ENCODE data around the gene HLA-C. TPM values are rescaled to one million over a fixed set of nuclear protein-coding genes. Genes with fewer than 3 reads are reported as not detected.

The HLA-C gene
- 1,000 to 10,000 TPM; 2,828 to 3,894 (median 3,245) TPM for total RNA-seq
- total RNA-seq (2013) = 3,054 TPM

DNA sequence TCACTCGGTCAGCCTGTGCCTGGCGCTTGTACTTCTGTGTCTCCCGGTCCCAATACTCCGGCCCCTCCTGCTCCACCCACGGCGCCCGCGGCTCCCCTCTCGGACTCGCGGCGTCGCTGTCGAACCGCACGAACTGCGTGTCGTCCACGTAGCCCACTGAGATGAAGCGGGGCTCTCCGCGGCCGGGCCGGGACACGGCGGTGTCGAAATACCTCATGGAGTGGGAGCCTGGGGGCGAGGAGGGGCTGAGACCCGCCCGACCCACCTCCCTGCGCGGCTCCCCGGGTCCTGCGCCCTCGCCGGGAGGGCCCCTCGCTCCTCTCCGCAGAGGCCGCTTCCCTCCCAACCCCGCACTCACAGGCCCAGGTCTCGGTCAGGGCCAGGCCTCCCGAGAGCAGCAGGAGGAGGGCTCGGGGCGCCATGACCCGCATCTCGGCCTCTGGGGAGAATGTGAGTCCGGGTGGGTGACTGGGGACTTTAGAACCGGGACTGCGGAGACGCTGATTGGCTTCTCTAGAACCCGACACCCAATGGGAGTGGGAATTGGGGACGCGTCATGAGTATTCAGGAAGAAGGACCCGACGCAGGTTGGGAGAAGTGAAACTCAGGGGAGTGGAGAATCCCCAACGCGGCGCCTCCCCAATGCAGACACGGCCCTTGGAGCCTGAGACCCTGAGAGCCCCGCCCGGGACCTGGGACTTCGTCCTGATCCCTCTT lies at the start of gene HLA-C:
TSS of gene HLA-C (minus strand) at position 452 of the 717 bp plus-strand sequence. CDS start at position 431, 21 bp downstream.
- TF ChIP-seq, protein P1, sequence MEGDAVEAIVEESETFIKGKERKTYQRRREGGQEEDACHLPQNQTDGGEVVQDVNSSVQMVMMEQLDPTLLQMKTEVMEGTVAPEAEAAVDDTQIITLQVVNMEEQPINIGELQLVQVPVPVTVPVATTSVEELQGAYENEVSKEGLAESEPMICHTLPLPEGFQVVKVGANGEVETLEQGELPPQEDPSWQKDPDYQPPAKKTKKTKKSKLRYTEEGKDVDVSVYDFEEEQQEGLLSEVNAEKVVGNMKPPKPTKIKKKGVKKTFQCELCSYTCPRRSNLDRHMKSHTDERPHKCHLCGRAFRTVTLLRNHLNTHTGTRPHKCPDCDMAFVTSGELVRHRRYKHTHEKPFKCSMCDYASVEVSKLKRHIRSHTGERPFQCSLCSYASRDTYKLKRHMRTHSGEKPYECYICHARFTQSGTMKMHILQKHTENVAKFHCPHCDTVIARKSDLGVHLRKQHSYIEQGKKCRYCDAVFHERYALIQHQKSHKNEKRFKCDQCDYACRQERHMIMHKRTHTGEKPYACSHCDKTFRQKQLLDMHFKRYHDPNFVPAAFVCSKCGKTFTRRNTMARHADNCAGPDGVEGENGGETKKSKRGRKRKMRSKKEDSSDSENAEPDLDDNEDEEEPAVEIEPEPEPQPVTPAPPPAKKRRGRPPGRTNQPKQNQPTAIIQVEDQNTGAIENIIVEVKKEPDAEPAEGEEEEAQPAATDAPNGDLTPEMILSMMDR (IDR thresholded peaks at IDR 0.05) = no peak
- H3K9me3 Mint-ChIP-seq = no peaks in the 10 kb centered on the region
- Histone ChIP-seq H3K9me3 (ENCODE audit: control insufficient read depth, insufficient read depth, low read length) (no peaks in the 10 kb centered on the region), H3K27ac (ENCODE audit: low read length) (peak within 1 kb of the TSS; percentile 99), H3K36me3 (ENCODE audit: control insufficient read depth, insufficient read depth, low read length) (peaks cover 26% of the 10 kb centered on the region), H3K27me3 (ENCODE audit: control insufficient read depth, insufficient read depth, low read length) (no peaks in the 10 kb centered on the region), H3K4me1 (ENCODE audit: control insufficient read depth, insufficient read depth, low read length) (peaks cover 44% of the 10 kb centered on the region), H3K4me3 (ENCODE audit: low read length) (peak within 1 kb of the TSS; percentile 74)
- H3K4me3 Mint-ChIP-seq = peak within 1 kb of the TSS; percentile 97
- DNase-seq = peak; percentile 86 to 98
- peaks cover 3 to 7% of the 10 kb centered on the region in 2 donors for H3K27me3 Mint-ChIP-seq (ENCODE audit: low read depth in 2 of 2)
- peaks cover 71 to 78% of the 10 kb centered on the region in 2 donors for H3K4me1 Mint-ChIP-seq
- peaks cover 25% of the 10 kb centered on the region for H3K36me3 Mint-ChIP-seq
- peak within 1 kb of the TSS; percentile 99 to 100 for H3K27ac Mint-ChIP-seq
- peak; percentile 78 to 88 (median 81) for ATAC-seq
- intact Hi-C loops (cut with micrococcal nuclease) = loop anchor here (1.0 kb wide), 3 partner anchors 67 to 83 kb away; no protein-coding TSS in a partner anchor
- under 1% methylated on average over 61 of the region's 62 CpGs for WGBS (ENCODE audit: insufficient coverage)

DNA sequence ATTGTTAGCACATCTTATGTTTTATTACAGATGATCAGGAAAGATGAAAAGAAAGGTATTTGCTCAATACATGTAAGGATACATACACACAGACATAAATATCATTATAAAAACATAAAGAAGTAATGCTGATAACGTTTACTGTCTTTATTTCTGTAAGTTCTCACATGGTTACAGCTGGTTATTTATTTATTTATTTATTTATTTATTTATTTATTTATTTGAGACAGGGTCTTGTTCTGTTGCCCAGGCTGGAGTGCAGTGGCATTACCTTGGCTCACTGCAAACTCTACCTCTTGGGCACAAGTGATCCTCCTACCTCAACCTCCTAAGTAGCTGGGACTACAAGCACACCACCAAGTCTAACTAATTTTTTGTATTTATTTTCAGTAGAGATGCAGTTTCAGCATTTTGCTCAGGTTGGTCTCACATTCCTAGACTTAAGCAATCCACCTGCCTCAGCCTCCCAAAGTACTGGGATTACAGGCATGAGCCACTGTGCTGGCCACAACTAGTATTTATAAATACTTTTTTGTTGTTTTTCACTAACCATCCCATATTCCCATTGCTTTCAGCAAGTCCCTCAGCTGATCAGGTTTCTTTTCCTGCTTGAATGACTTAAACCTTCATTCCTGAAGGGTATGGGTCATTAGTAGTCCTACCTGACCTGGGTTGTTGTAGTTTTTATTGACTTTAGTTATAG lies 49.3 kb upstream of the HLA-C start:
- no peaks in the 10 kb centered on the region for H3K36me3 ChIP-seq (ENCODE audit: control insufficient read depth, insufficient read depth, low read length)
- Mint-ChIP-seq H3K27ac (no peak overlapping the region), H3K27me3 (ENCODE audit: low read depth in 2 of 2) (peaks cover 50 to 66% of the 10 kb centered on the region in 2 donors), H3K9me3 (no peaks in the 10 kb centered on the region), H3K4me3 (no peak overlapping the region), H3K36me3 (no peaks in the 10 kb centered on the region), H3K4me1 (no peaks in the 10 kb centered on the region)
- H3K4me1 ChIP-seq (ENCODE audit: control insufficient read depth, insufficient read depth, low read length) = no peaks in the 10 kb centered on the region
- H3K9me3 ChIP-seq (ENCODE audit: control insufficient read depth, insufficient read depth, low read length) = no peaks in the 10 kb centered on the region
- no peak for DNase-seq
- H3K27me3 ChIP-seq (ENCODE audit: control insufficient read depth, insufficient read depth, low read length) = no peaks in the 10 kb centered on the region
- WGBS (ENCODE audit: insufficient coverage) = no CpG with 5 or more reads among the region's 1 CpG
- H3K4me3 ChIP-seq (ENCODE audit: low read length) = no peak overlapping the region
- TF ChIP-seq, protein P1 (IDR thresholded peaks at IDR 0.05) = no peak
- no peak for ATAC-seq
- intact Hi-C loops (cut with micrococcal nuclease) = no loop called here
- H3K27ac ChIP-seq (ENCODE audit: low read length) = no peak overlapping the region

DNA sequence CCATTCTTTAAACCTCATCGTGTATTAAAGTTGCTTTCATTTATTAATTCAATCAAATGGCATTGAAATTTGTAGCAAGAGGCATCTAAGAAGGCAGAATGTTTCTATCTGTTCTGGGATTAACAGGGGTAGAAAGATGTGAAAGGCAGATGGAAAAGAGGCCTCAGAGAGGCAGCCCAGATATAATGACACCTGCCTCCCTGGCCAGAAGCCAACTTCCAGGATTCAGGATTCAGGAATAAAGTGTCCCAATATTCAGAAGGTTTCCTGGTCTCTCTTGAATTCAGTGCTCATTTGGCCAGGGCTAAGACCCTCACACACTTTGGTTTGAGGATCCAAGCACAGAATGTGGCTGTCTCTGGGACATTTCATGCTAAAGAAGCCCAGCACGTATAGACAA lies 45.1 kb upstream of the HLA-C start:
- DNase-seq (no peak), ATAC-seq (no peak)
- H3K27ac Mint-ChIP-seq = no peak overlapping the region
- 73% methylated on average over 1 of the region's 2 CpGs for WGBS (ENCODE audit: insufficient coverage)
- no peaks in the 10 kb centered on the region for H3K4me1 ChIP-seq (ENCODE audit: control insufficient read depth, insufficient read depth, low read length)
- no peak overlapping the region for H3K4me3 ChIP-seq (ENCODE audit: low read length)
- no peaks in the 10 kb centered on the region for H3K9me3 Mint-ChIP-seq
- TF ChIP-seq, protein P1 (IDR thresholded peaks at IDR 0.05) = no peak
- no peak overlapping the region for H3K27ac ChIP-seq (ENCODE audit: low read length)
- no peaks in the 10 kb centered on the region for H3K36me3 ChIP-seq (ENCODE audit: control insufficient read depth, insufficient read depth, low read length)
- no peaks in the 10 kb centered on the region for H3K9me3 ChIP-seq (ENCODE audit: control insufficient read depth, insufficient read depth, low read length)
- H3K4me3 Mint-ChIP-seq = no peak overlapping the region
- H3K36me3 Mint-ChIP-seq = no peaks in the 10 kb centered on the region
- H3K4me1 Mint-ChIP-seq = no peaks in the 10 kb centered on the region
- no peaks in the 10 kb centered on the region for H3K27me3 ChIP-seq (ENCODE audit: control insufficient read depth, insufficient read depth, low read length)
- H3K27me3 Mint-ChIP-seq (ENCODE audit: low read depth in 2 of 2) = peaks cover 36 to 62% of the 10 kb centered on the region in 2 donors
- intact Hi-C loops (cut with micrococcal nuclease) = no loop called here

Measured in natural killer cell (primary cell).